Measurements from ENCODE around the gene FEN1. TPM values are rescaled to one million over a fixed set of nuclear protein-coding genes. Genes with fewer than 3 reads are reported as not detected.
A peak's percentile ranks its signal among the peaks of the same experiment; 100 is the strongest.

Gene FEN1
- total and polyA plus RNA-seq, 2 of the 8 experiments (the other 6 are each of a cell fraction or from before 2014, with no cell fraction given), result 52.6 to 86.1 TPM

DNA sequence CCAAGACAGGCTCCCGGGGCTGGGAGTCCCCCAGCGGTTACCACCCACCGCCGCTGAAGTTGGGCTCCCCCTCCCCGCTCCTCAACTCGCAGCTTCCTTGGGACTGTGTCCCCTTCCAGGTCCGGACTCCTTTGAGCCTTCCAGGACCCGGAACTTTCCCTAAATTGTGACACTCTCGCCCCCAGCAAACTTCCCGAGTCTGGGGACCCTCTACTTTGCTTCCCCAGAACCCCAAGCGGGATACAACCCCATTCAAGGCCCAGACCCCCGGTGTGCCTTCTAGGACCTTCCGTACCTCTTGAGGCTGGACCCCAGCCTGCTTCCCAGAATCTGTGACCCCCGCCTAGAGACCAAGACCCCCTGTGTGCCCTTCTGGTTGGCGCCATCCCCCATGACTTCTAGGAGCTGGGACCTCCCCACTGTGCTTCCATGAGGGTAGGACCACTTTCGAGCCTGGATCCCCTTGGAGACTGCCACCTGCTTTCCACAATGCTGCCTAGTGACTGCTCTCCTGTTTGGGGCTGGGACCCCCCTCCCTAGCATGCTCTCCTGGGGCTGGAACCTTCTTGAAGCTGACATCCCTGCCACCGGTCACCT lies 39.7 kb upstream of the FEN1 start:
- H3K4ac ChIP-seq (replicated peaks; ENCODE audit: insufficient read length, low read depth, low read length), result peak overlapping the region; percentile 44
- peak overlapping the region; percentile 1; the same call in 1 of the 2 replicates for H3K18ac ChIP-seq (ENCODE audit: extremely low read depth, low read length)
- TF ChIP-seq TAF7 (optimal IDR thresholded peaks at IDR 0.05; ENCODE audit: borderline replicate concordance, low read depth, low read length) (no peak), ASH2L (IDR thresholded peaks at IDR 0.05; ENCODE audit: low read length) (peak; percentile 45)
- H3K56ac ChIP-seq (replicated peaks; ENCODE audit: insufficient read length, low read depth, low read length), result no peak overlapping the region
- H3K4me1 ChIP-seq (replicated peaks in 1 of 4; ENCODE audit: control insufficient read depth in 3 of 4, insufficient read depth in 4 of 4, low read length in 3 of 4), result peaks cover 6 to 26% (median 21%) of the 10 kb centered on the region in 4 experiments
- peaks cover 0 to 1% of the 10 kb centered on the region in 2 experiments for H4K20me1 ChIP-seq (replicated peaks in 1 of 2; ENCODE audit: control insufficient read depth in 1 of 2, insufficient read depth in 2 of 2, low read length in 2 of 2)
- peak overlapping the region; percentile 27; the same call in 1 of the 2 replicates for H2BK12ac ChIP-seq (ENCODE audit: low read depth, low read length)
- H3K79me2 ChIP-seq (ENCODE audit: control insufficient read depth in 1 of 2, insufficient read depth in 2 of 2, low read length in 2 of 2), result no peaks in the 10 kb centered on the region
- H2BK120ac ChIP-seq (replicated peaks; ENCODE audit: low read depth, low read length), result no peak overlapping the region
- POLR2A ChIA-PET (ENCODE audit: partially characterized antibody), result interaction anchor here (0.8 to 2.0 kb wide), 6 partner anchors 11 to 54 kb away, joined by 3 to 10 read pairs (median 6); partner anchors contain the start of genes FEN1 and TMEM258
- no peak overlapping the region for H4K5ac ChIP-seq (ENCODE audit: insufficient read length, low read depth, low read length)
- peak overlapping the region; percentile 63 to 77 for H3K4me2 ChIP-seq (ENCODE audit: insufficient read depth in 1 of 2, low read depth in 2 of 2, low read length in 2 of 2)
- no peak overlapping the region; the same call in 1 of the 2 replicates for H2AK5ac ChIP-seq (ENCODE audit: low read depth, low read length)
- peak overlapping the region in 1 of 4 experiments; percentile 46; a peak in 1 of 7 replicates for H3K9ac ChIP-seq (replicated peaks in 1 of 4; ENCODE audit: extremely low read depth in 1 of 4, low read depth in 3 of 4, low read length in 3 of 4)
- no peak overlapping the region for H3K23ac ChIP-seq (ENCODE audit: insufficient read length)
- no peak for DNase-seq (ENCODE audit: low read depth in 1 of 2, low spot score in 2 of 2)
- 37% methylated on average over 17 of the region's 17 CpGs; no CpG with 5 or more reads in 1 of the 2 experiments for WGBS, 2 experiments (ENCODE audit: extremely low coverage in 1 of 2, insufficient coverage in 1 of 2, insufficient read length in 1 of 2, insufficient replicate concordance in 2 of 2, low coverage in 1 of 2, low lambda C conversion rate in 2 of 2, missing lambda C conversion rate in 1 of 2)
- H3K14ac ChIP-seq (ENCODE audit: insufficient read length), result no peak overlapping the region
- no peak overlapping the region; the same call in 1 of the 2 replicates for H2AFZ ChIP-seq (ENCODE audit: low read length)
- no peaks in the 10 kb centered on the region; the same call in 1 of the 2 replicates for H3K23me2 ChIP-seq (ENCODE audit: low read depth, low read length)
- H4K91ac ChIP-seq (replicated peaks; ENCODE audit: insufficient read length, low read length), result peak overlapping the region; percentile 35
- H3K9me3 ChIP-seq (ENCODE audit: insufficient read depth in 2 of 2, low read depth in 1 of 2, low read length in 1 of 2), result no peaks in the 10 kb centered on the region
- H3K27ac ChIP-seq (ENCODE audit: low read depth, low read length), result no peak overlapping the region
- peak overlapping the region; percentile 53; the same call in 1 of the 2 replicates for H2BK15ac ChIP-seq (ENCODE audit: low read length)
- peak overlapping the region; percentile 39 to 77 (median 56) for H3K4me3 ChIP-seq (ENCODE audit: extremely low read depth in 1 of 4, insufficient read depth in 2 of 4, low read depth in 3 of 4, low read length in 4 of 4)
- FAIRE-seq, result no peak
- CTCF ChIA-PET (ENCODE audit: partially characterized antibody), result interaction anchor here (0.7 to 6.0 kb wide), 11 partner anchors 9 to 210 kb away, joined by 3 to 48 read pairs (median 7); partner anchors contain the start of genes FEN1 and TMEM258
- H4K8ac ChIP-seq (ENCODE audit: extremely low read depth, insufficient read depth, low read length), result peak overlapping the region; percentile 69
- peaks cover 4 to 21% (median 16%) of the 10 kb centered on the region in 4 experiments for H3K27me3 ChIP-seq (replicated peaks in 1 of 4; ENCODE audit: control insufficient read depth in 3 of 4, extremely low read depth in 1 of 4, insufficient read depth in 3 of 4, low read length in 3 of 4)
- H3K36me3 ChIP-seq (ENCODE audit: control insufficient read depth in 2 of 4, insufficient read depth in 4 of 4, low read length in 3 of 4), result no peaks in the 10 kb centered on the region
- no peak overlapping the region for H2BK5ac ChIP-seq (ENCODE audit: low read depth, low read length)
- no peaks in the 10 kb centered on the region for H3K79me1 ChIP-seq (ENCODE audit: low read depth, low read length)
- H2BK20ac ChIP-seq (ENCODE audit: low read length), result 0 out of 2 replicates have a peak overlapping the region, but pooled peaks have one; percentile 34
